K562 (cell line): ENCODE measurements around the gene SNAPC2. TPM values are rescaled to one million over a fixed set of nuclear protein-coding genes. Genes with fewer than 3 reads are reported as not detected.

Experiments used
- CEBPB ChIP-seq: fragments of 450-650 bp; IDR thresholded peaks from 2 replicates; pipeline ENCODE4 v1.6.1; 2016; ENCODE audit warnings: missing genetic modification characterization, missing compliant biosample characterization
- ESRRA ChIP-seq: fragments of 450-650 bp; IDR thresholded peaks from 2 replicates; pipeline ENCODE4 v1.6.1; 2014; ENCODE audit warnings: low read depth, mild to moderate bottlenecking, moderate library complexity, borderline replicate concordance
- GATA2 ChIP-seq: sonication (generic); formaldehyde crosslinking; IDR thresholded peaks from 2 replicates; pipeline ENCODE4 v1.4.0; 2020; ENCODE audit warnings: mild to moderate bottlenecking, missing genetic modification reagents
- PATZ1 ChIP-seq: fragments of 250-450 bp; sonication (Bioruptor Pico); IDR thresholded peaks from 2 replicates; pipeline ENCODE4 v1.5.0; 2020; ENCODE audit warnings: mild to moderate bottlenecking, borderline replicate concordance
- PRDM10 ChIP-seq: fragments of 450-650 bp; IDR thresholded peaks from 2 replicates; pipeline ENCODE4 v1.6.1; 2018; ENCODE audit not compliant: partially characterized antibody
- RBFOX2 ChIP-seq: fragments of 200-400 bp; formaldehyde crosslinking; IDR thresholded peaks from 2 replicates; pipeline ENCODE4 v1.6.1; 2017; ENCODE audit warnings: low read depth, mild to moderate bottlenecking, low read length, moderate library complexity
- SAP30 ChIP-seq: fragments of 200-600 bp; sonication (generic); IDR thresholded peaks from 2 replicates; pipeline ENCODE4 v1.6.1; 2012; ENCODE audit warnings: borderline replicate concordance, low read depth, mild to moderate bottlenecking, moderate library complexity, low read length, control low read depth, inconsistent platforms; ENCODE audit not compliant: insufficient read depth, poor library complexity, severe bottlenecking
- SIRT6 ChIP-seq: IDR thresholded peaks from one replicate; pipeline ENCODE4 v1.6.1; 2012; ENCODE audit warnings: low read depth, mild to moderate bottlenecking, control low read depth, inconsistent platforms, low read length, moderate library complexity
- TARDBP ChIP-seq: fragments of 450-650 bp; IDR thresholded peaks from 2 replicates; pipeline ENCODE4 v1.6.1; 2016
- THRAP3 ChIP-seq: fragments of 450-650 bp; IDR thresholded peaks from 2 replicates; pipeline ENCODE4 v1.6.1; 2016; ENCODE audit warnings: mild to moderate bottlenecking, inconsistent platforms, borderline replicate concordance
- ZBTB17 ChIP-seq: fragments of 450-650 bp; formaldehyde crosslinking; IDR thresholded peaks from 2 replicates; pipeline ENCODE4 v1.4.0; 2020; ENCODE audit warnings: mild to moderate bottlenecking
- ZKSCAN8 ChIP-seq: fragments of 200-800 bp; sonication (Bioruptor generic); IDR thresholded peaks from 2 replicates; pipeline ENCODE4 v1.6.1; 2016; ENCODE audit warnings: missing genetic modification characterization, missing compliant biosample characterization
- ZNF445 ChIP-seq: fragments of 250-450 bp; sonication (Bioruptor Pico); IDR thresholded peaks from 2 replicates; pipeline ENCODE4 v1.4.0; 2020; ENCODE audit warnings: low read depth, mild to moderate bottlenecking, moderate library complexity
- polyA plus RNA-seq, 8 experiments: library from polyadenylated mRNA; depleted of rRNA in 4 of 8; stranded (reverse) in 5 of 8; unstranded in 3 of 8; fragments of >200 nt; fragmentation: Nextera tagmentation in 2 of 8; fragmentation: Illumina TruSeq in 1 of 8; extraction: Ambion mirVana in 2 of 8; extraction: Trizol in 1 of 8; gene quantifications; 2 replicates each; pipeline versions ENCODE4 v1.2.1 to v1.2.3, GENCODE V29; 2011 to 2014; ENCODE audit warnings: inconsistent platforms in 1 of 8, missing spikeins in 1 of 8
- total RNA-seq, 7 experiments: library from RNA; depleted of rRNA in 6 of 7; stranded (reverse); fragments of >200 nt in 6 of 7; fragmentation: Illumina TruSeq in 2 of 7; extraction: Trizol in 2 of 7; gene quantifications; 2 replicates each; pipeline versions ENCODE4 v1.2.1 to v1.2.3, GENCODE V29; 2011 to 2021; ENCODE audit warnings: low replicate concordance in 1 of 7
- TF ChIP-seq, protein P1 (sequence below): sonication (generic); formaldehyde crosslinking; IDR thresholded peaks from 2 replicates; pipeline ENCODE4 v1.8.1; 2023; ENCODE audit warnings: missing genetic modification reagents, mild to moderate bottlenecking, borderline replicate concordance

SNAPC2 gene
- total and polyA plus RNA-seq, 9 of the 15 experiments (the other 6 are each of a cell fraction or from before 2014, with no cell fraction given) = 0.59 to 45.1 (median 15.3) TPM

GRCh38 chr19:7926021-7926726, 6.0 kb downstream of the SNAPC2 start, which contains the start of gene CTXN1 (continued):
- TF ChIP-seq, protein P1, sequence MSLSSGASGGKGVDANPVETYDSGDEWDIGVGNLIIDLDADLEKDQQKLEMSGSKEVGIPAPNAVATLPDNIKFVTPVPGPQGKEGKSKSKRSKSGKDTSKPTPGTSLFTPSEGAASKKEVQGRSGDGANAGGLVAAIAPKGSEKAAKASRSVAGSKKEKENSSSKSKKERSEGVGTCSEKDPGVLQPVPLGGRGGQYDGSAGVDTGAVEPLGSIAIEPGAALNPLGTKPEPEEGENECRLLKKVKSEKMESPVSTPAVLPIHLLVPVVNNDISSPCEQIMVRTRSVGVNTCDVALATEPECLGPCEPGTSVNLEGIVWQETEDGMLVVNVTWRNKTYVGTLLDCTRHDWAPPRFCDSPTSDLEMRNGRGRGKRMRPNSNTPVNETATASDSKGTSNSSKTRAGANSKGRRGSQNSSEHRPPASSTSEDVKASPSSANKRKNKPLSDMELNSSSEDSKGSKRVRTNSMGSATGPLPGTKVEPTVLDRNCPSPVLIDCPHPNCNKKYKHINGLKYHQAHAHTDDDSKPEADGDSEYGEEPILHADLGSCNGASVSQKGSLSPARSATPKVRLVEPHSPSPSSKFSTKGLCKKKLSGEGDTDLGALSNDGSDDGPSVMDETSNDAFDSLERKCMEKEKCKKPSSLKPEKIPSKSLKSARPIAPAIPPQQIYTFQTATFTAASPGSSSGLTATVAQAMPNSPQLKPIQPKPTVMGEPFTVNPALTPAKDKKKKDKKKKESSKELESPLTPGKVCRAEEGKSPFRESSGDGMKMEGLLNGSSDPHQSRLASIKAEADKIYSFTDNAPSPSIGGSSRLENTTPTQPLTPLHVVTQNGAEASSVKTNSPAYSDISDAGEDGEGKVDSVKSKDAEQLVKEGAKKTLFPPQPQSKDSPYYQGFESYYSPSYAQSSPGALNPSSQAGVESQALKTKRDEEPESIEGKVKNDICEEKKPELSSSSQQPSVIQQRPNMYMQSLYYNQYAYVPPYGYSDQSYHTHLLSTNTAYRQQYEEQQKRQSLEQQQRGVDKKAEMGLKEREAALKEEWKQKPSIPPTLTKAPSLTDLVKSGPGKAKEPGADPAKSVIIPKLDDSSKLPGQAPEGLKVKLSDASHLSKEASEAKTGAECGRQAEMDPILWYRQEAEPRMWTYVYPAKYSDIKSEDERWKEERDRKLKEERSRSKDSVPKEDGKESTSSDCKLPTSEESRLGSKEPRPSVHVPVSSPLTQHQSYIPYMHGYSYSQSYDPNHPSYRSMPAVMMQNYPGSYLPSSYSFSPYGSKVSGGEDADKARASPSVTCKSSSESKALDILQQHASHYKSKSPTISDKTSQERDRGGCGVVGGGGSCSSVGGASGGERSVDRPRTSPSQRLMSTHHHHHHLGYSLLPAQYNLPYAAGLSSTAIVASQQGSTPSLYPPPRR (CRISPR knock-in tag) = no peak
- TF ChIP-seq RBFOX2 (peak; percentile 59; the same call in 1 of the 2 replicates), SIRT6 (peak; percentile 90), PRDM10 (no peak), TARDBP (peak; percentile 39; the same call in 1 of the 2 replicates), ZBTB17 (CRISPR knock-in tag) (peak; percentile 50; the same call in 1 of the 2 replicates), GATA2 (CRISPR knock-in tag) (no peak), PATZ1 (CRISPR knock-in tag) (no peak), THRAP3 (no peak), SAP30 (no peak), CEBPB (tag) (no peak), ZNF445 (no peak), ESRRA (0 out of 2 replicates have a peak, but pooled peaks have one; percentile 23), ZKSCAN8 (CRISPR knock-in tag) (no peak)
